Ishikawa (cell line): ENCODE measurements around the gene PSENEN.

Experiments
- CEBPB ChIP-seq: IDR thresholded peaks from 2 replicates; pipeline ENCODE4 v1.6.1; 2012
- CREB1 ChIP-seq: IDR thresholded peaks from 2 replicates; pipeline ENCODE4 v1.6.1; 2012; ENCODE audit warnings: low read depth
- EGR1 ChIP-seq: IDR thresholded peaks from 2 replicates; pipeline ENCODE4 v1.6.1; 2012
- EP300 ChIP-seq: IDR thresholded peaks from 2 replicates; pipeline ENCODE4 v1.6.1; 2012; ENCODE audit warnings: borderline replicate concordance
- FOXM1 ChIP-seq: IDR thresholded peaks from 2 replicates; pipeline ENCODE4 v1.6.1; 2012; ENCODE audit warnings: low read depth, borderline replicate concordance
- NFIC ChIP-seq: IDR thresholded peaks from 2 replicates; pipeline ENCODE4 v1.6.1; 2012
- RAD21 ChIP-seq: IDR thresholded peaks from 2 replicates; pipeline ENCODE4 v1.6.1; 2012; ENCODE audit warnings: low read depth
- REST ChIP-seq: IDR thresholded peaks from 2 replicates; pipeline ENCODE4 v1.6.1; 2012; ENCODE audit warnings: low read depth, mild to moderate bottlenecking
- TAF1 ChIP-seq: IDR thresholded peaks from 2 replicates; pipeline ENCODE4 v1.6.1; 2012; ENCODE audit warnings: low read depth, mild to moderate bottlenecking
- TCF12 ChIP-seq: IDR thresholded peaks from 2 replicates; pipeline ENCODE4 v1.6.1; 2012; ENCODE audit warnings: low read depth
- TEAD4 ChIP-seq: IDR thresholded peaks from 2 replicates; pipeline ENCODE4 v1.6.1; 2012
- USF1 ChIP-seq: IDR thresholded peaks from 2 replicates; pipeline ENCODE4 v1.6.1; 2012
- YY1 ChIP-seq: IDR thresholded peaks from 2 replicates; pipeline ENCODE4 v1.6.1; 2012; ENCODE audit warnings: low read depth
- ZBTB7A ChIP-seq: IDR thresholded peaks from 2 replicates; pipeline ENCODE4 v1.6.1; 2012; ENCODE audit warnings: low read depth
- TF ChIP-seq, protein P1 (sequence below): IDR thresholded peaks from 2 replicates; pipeline ENCODE4 v1.6.1; 2012

The PSENEN gene

GRCh38 chr19:35767288-35768081 is 22.0 kb downstream of the PSENEN start:
- TF ChIP-seq, protein P1, sequence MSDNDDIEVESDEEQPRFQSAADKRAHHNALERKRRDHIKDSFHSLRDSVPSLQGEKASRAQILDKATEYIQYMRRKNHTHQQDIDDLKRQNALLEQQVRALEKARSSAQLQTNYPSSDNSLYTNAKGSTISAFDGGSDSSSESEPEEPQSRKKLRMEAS: peak; percentile 48
- no peak for TF ChIP-seq USF1
- no peak for TF ChIP-seq YY1
- TF ChIP-seq FOXM1: no peak
- no peak; the same call in 1 of the 2 replicates for TF ChIP-seq ZBTB7A
- no peak for TF ChIP-seq TEAD4
- no peak for TF ChIP-seq CEBPB
- 0 out of 2 replicates have a peak, but pooled peaks have one; percentile 18 for TF ChIP-seq EGR1
- peak; percentile 33 for TF ChIP-seq NFIC
- TF ChIP-seq CREB1: no peak
- no peak for TF ChIP-seq REST
- TF ChIP-seq RAD21: peak; percentile 19; the same call in 1 of the 2 replicates
- TF ChIP-seq EP300: no peak
- peak; percentile 62; the same call in 1 of the 2 replicates for TF ChIP-seq TCF12
- TF ChIP-seq TAF1: no peak

DNA sequence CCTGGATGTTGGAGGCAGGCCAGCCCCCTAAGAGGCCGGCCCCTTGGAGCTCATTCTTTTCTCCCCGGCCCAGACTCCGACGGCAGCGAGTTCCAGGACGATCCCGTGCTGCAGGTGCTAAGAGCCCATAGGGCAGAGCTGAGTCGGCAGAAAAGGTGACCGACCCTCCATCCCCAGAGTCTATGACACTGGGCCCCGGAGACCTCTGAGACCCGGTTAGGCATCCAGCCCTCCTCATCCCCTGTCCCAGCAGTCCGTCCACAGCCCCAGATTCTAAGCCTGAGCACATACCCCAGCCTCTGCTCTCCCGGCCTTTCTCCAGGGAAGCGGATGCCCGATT is 22.6 kb downstream of the PSENEN start:
- TF ChIP-seq USF1 (no peak), CREB1 (no peak), NFIC (no peak; the same call in 1 of the 2 replicates), EP300 (no peak), RAD21 (no peak), FOXM1 (no peak), EGR1 (no peak), TEAD4 (no peak), ZBTB7A (no peak)
- TF ChIP-seq, protein P1: no peak

- TF ChIP-seq TEAD4 (no peak), NFIC (no peak), CREB1 (no peak), TAF1 (no peak), USF1 (no peak), ZBTB7A (no peak), CEBPB (no peak), YY1 (no peak), RAD21 (no peak), TCF12 (no peak), EP300 (no peak), EGR1 (no peak), FOXM1 (no peak), REST (no peak)
- TF ChIP-seq, protein P1: no peak
Observed at GRCh38 chr19:35773020-35773806, 27.8 kb downstream of the PSENEN start.

DNA sequence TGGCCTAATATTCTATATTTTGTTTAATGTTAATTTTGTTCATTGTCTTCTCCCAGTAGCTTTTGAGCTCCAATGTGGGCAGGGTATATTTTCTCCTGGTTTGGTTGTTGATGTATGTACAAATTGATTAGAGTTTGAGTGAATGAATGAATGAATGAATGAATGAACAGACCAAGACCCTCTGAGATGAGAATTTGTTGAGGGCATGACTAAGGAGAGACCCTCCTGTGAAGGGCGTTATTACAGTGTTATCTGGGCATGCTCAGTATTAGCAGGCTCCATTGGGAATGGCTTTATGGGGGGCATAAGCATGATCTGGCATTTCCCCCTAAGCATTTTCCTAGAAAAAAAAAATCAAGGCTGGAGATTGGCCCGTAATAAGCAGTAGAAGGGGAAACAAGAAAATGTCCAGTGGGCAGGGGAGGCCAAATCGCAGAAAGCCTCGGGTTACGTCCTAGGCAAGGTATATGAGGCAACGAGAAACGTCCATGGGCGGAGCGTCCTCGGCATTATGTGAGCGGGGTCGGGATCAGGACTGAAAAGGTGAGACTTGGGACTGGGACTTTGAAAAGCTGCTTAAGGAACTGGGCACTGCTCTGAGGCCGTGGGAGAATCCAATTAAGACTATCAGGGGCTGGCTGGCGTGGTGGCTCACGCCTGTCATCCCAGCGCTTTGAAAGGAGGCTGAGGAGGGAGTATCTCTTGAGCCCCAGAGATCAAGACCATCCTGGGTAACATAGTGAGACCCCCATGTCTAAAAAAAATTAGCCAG is 29.0 kb downstream of the PSENEN start:
- TF ChIP-seq RAD21 (no peak), ZBTB7A (0 out of 2 replicates have a peak, but pooled peaks have one; percentile 29), FOXM1 (no peak), EP300 (no peak)
- TF ChIP-seq, protein P1: no peak
